Measurements from ENCODE around the gene GALNT1. TPM values are rescaled to one million over a fixed set of nuclear protein-coding genes. Genes with fewer than 3 reads are reported as not detected.
A peak's percentile ranks its signal among the peaks of the same experiment; 100 is the strongest.

GALNT1 gene
- total and polyA plus RNA-seq, 10 of the 15 experiments (the other 5 are each of a cell fraction or from before 2014, with no cell fraction given) = 8.0 to 53.7 (median 29.9) TPM

DNA sequence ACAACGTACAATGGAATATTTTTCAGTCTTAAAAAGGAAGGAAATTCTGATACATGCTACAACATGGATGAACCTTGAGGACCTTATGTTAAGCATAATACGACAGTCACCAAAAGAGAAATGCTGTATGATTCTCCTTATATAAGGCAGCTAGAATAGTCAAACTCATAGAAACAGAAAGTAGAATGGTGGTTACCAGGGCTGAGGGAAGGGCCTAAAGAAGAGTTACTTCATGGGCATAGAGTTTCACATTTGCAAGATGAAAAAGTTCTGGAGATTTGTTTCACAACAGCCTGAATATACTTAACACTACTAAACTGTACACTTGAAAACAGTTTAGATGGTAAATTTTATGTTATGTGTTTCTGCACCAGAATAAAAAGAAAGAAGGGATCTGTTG lies 113.3 kb downstream of the GALNT1 start:
- no TSS peak for BruUV-seq (replicated peaks)

More for the DNA sequence above, 113.3 kb downstream of the GALNT1 start:
- in situ Hi-C loops (cut with MboI) = no loop called here
- Histone ChIP-seq H3K4me1 (ENCODE audit: control insufficient read depth, insufficient read depth, low read length) (no peaks in the 10 kb centered on the region), H3K9ac (ENCODE audit: control insufficient read depth, insufficient read depth, low read length) (no peak overlapping the region), H3K79me2 (ENCODE audit: control insufficient read depth, insufficient read depth, low read length) (no peaks in the 10 kb centered on the region), H3K27ac (ENCODE audit: control insufficient read depth, insufficient read depth) (no peak overlapping the region), H2AFZ (ENCODE audit: control insufficient read depth, low read depth, low read length) (no peak overlapping the region), H3K9me3 (replicated peaks; ENCODE audit: control insufficient read depth, insufficient read depth, low read length) (no peaks in the 10 kb centered on the region), H3K27me3 (replicated peaks in 1 of 2; ENCODE audit: control insufficient read depth in 2 of 2, insufficient read depth in 2 of 2, low read length in 1 of 2) (no peaks in the 10 kb centered on the region), H3K4me3 (no peak overlapping the region), H3K4me2 (ENCODE audit: control insufficient read depth, insufficient read depth) (no peak overlapping the region), H4K20me1 (ENCODE audit: control insufficient read depth, insufficient read depth) (no peaks in the 10 kb centered on the region), H3K36me3 (ENCODE audit: control insufficient read depth in 2 of 2, insufficient read depth in 2 of 2, low read length in 1 of 2) (no peaks in the 10 kb centered on the region; a peak in 2 of 4 replicates)
- 100% methylated on average over 2 of the region's 2 CpGs for WGBS (ENCODE audit: insufficient coverage, insufficient replicate concordance, low lambda C conversion rate, missing lambda C conversion rate)
- ChIA-PET POLR2A (no interaction called here), CTCF (interaction anchor here (1.0 to 1.1 kb wide), 2 partner anchors 23 to 308 kb away, joined by 3 to 5 read pairs; no protein-coding TSS in a partner anchor), RAD21 (ENCODE audit: unreplicated experiment) (no interaction called here), SMC1A (ENCODE audit: uncharacterized antibody, unreplicated experiment) (interaction anchor here (1.3 to 1.7 kb wide), 2 partner anchors 8 to 198 kb away, joined by 3 to 4 read pairs; no protein-coding TSS in a partner anchor)
- ATAC-seq (peak; percentile 59), DNase-seq (ENCODE audit: low read depth, low spot score) (no peak), FAIRE-seq (no peak)
- intact Hi-C loops (cut with micrococcal nuclease; ENCODE audit: unreplicated experiment) = no loop called here
- TF ChIP-seq SMAD5 (IDR thresholded peaks at IDR 0.05; ENCODE audit: low read depth) (no peak), SMC3 (IDR thresholded peaks at IDR 0.05; ENCODE audit: borderline replicate concordance, low read length) (no peak), EGR1 (IDR thresholded peaks at IDR 0.05; ENCODE audit: borderline replicate concordance in 1 of 2, low read depth in 2 of 2, low read length in 2 of 2) (no peak), RUNX3 (IDR thresholded peaks at IDR 0.05; ENCODE audit: low read length) (no peak), YY1 (IDR thresholded peaks at IDR 0.05; ENCODE audit: low read depth, low read length) (no peak), KLF5 (IDR thresholded peaks at IDR 0.05; ENCODE audit: partially characterized antibody) (no peak), NBN (IDR thresholded peaks at IDR 0.05) (no peak), RELA (IDR thresholded peaks at IDR 0.05; ENCODE audit: borderline replicate concordance, partially characterized antibody) (no peak), JUNB (IDR thresholded peaks at IDR 0.05) (no peak), NR2C1 (IDR thresholded peaks at IDR 0.05) (no peak), RAD51 (IDR thresholded peaks at IDR 0.05) (no peak), MYB (IDR thresholded peaks at IDR 0.05; ENCODE audit: borderline replicate concordance, low read depth, low read length) (no peak), CREM (IDR thresholded peaks at IDR 0.05; ENCODE audit: low read depth) (no peak), TBL1XR1 (IDR thresholded peaks at IDR 0.05; ENCODE audit: low read depth, low read length) (no peak)
- TF ChIP-seq, protein P1, sequence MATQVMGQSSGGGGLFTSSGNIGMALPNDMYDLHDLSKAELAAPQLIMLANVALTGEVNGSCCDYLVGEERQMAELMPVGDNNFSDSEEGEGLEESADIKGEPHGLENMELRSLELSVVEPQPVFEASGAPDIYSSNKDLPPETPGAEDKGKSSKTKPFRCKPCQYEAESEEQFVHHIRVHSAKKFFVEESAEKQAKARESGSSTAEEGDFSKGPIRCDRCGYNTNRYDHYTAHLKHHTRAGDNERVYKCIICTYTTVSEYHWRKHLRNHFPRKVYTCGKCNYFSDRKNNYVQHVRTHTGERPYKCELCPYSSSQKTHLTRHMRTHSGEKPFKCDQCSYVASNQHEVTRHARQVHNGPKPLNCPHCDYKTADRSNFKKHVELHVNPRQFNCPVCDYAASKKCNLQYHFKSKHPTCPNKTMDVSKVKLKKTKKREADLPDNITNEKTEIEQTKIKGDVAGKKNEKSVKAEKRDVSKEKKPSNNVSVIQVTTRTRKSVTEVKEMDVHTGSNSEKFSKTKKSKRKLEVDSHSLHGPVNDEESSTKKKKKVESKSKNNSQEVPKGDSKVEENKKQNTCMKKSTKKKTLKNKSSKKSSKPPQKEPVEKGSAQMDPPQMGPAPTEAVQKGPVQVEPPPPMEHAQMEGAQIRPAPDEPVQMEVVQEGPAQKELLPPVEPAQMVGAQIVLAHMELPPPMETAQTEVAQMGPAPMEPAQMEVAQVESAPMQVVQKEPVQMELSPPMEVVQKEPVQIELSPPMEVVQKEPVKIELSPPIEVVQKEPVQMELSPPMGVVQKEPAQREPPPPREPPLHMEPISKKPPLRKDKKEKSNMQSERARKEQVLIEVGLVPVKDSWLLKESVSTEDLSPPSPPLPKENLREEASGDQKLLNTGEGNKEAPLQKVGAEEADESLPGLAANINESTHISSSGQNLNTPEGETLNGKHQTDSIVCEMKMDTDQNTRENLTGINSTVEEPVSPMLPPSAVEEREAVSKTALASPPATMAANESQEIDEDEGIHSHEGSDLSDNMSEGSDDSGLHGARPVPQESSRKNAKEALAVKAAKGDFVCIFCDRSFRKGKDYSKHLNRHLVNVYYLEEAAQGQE (IDR thresholded peaks at IDR 0.05; ENCODE audit: low read depth, low read length) = no peak
- TF ChIP-seq, protein P2, sequence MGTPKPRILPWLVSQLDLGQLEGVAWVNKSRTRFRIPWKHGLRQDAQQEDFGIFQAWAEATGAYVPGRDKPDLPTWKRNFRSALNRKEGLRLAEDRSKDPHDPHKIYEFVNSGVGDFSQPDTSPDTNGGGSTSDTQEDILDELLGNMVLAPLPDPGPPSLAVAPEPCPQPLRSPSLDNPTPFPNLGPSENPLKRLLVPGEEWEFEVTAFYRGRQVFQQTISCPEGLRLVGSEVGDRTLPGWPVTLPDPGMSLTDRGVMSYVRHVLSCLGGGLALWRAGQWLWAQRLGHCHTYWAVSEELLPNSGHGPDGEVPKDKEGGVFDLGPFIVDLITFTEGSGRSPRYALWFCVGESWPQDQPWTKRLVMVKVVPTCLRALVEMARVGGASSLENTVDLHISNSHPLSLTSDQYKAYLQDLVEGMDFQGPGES (IDR thresholded peaks at IDR 0.05) = no peak
- TF ChIP-seq, protein P3, sequence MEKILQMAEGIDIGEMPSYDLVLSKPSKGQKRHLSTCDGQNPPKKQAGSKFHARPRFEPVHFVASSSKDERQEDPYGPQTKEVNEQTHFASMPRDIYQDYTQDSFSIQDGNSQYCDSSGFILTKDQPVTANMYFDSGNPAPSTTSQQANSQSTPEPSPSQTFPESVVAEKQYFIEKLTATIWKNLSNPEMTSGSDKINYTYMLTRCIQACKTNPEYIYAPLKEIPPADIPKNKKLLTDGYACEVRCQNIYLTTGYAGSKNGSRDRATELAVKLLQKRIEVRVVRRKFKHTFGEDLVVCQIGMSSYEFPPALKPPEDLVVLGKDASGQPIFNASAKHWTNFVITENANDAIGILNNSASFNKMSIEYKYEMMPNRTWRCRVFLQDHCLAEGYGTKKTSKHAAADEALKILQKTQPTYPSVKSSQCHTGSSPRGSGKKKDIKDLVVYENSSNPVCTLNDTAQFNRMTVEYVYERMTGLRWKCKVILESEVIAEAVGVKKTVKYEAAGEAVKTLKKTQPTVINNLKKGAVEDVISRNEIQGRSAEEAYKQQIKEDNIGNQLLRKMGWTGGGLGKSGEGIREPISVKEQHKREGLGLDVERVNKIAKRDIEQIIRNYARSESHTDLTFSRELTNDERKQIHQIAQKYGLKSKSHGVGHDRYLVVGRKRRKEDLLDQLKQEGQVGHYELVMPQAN (conservative IDR thresholded peaks at IDR 0.05) = no peak
